ENCODE results near the gene MSL1. TPM values are rescaled to one million over a fixed set of nuclear protein-coding genes. Genes with fewer than 3 reads are reported as not detected.

MSL1 gene, protein sequence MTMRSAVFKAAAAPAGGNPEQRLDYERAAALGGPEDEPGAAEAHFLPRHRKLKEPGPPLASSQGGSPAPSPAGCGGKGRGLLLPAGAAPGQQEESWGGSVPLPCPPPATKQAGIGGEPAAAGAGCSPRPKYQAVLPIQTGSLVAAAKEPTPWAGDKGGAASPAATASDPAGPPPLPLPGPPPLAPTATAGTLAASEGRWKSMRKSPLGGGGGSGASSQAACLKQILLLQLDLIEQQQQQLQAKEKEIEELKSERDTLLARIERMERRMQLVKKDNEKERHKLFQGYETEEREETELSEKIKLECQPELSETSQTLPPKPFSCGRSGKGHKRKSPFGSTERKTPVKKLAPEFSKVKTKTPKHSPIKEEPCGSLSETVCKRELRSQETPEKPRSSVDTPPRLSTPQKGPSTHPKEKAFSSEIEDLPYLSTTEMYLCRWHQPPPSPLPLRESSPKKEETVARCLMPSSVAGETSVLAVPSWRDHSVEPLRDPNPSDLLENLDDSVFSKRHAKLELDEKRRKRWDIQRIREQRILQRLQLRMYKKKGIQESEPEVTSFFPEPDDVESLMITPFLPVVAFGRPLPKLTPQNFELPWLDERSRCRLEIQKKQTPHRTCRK
- 41.7 and 49.4 TPM in 2 replicates for total RNA-seq (2014; rRNA removed; shearing (Covaris generic))

DNA sequence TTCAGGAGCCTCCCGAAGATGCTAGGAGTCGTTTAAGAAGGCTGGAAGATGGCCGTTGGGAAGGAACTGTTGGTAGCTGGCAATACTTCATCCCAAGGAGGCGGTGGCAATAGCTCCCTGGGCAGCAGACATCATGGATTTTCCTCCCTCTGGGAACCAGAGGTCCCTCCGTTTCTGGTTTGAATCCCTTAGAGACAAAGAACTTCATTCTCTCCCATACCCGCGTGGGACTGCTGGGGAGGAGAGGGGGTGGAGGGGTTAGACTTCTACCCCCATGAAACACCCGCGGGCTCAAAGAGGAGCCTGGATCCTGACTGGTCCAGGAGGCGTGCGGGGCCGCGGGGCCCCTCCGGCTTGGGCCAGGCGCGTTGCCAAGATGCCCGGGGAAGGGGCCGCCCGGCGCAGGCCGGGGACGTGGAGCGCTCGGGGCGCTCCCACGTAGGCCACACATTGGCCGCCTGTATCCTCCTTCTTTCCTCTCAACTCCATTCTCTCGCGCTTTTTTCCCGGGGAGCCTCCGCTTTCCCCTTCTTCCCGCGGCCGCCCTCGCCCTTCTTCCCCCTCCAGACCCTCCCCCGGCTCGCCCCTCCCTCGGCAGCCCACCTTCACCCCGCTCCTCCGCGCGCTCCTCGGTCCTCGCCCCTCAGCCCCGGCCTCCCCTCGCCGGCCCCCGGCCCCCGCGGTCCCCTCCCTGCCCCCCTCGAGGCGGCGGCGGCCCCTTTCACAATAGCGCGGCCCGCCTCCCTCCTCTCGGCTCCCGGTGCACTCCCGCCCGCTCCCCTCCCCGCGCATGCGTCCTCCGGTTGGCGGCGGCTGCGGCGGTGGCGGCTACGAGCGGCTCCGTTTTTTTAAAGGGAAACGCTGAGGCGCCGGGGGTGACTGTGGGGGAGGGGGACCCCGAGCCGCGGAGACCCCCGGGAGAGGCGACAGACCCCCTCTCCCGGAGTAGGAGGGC, at the start of gene MSL1:
Gene MSL1, plus strand, starts transcription at position 791 of the 955 bp plus-strand sequence. CDS start 642 bp downstream, outside the sequence.
- H3K4me1 ChIP-seq (replicated peaks): peaks cover 8% of the 10 kb centered on the region
- peak within 1 kb of the TSS; percentile 86 for H3K27ac ChIP-seq
- H3K36me3 ChIP-seq: peaks cover 37% of the 10 kb centered on the region
- DNase-seq (ENCODE audit: low read depth in 1 of 2, low spot score in 2 of 2): peak; percentile 85 to 87
- peak within 1 kb of the TSS; percentile 97 for H3K4me3 ChIP-seq
- no peaks in the 10 kb centered on the region for H3K27me3 ChIP-seq (replicated peaks)
- H3K9me3 ChIP-seq (replicated peaks): no peaks in the 10 kb centered on the region

DNA sequence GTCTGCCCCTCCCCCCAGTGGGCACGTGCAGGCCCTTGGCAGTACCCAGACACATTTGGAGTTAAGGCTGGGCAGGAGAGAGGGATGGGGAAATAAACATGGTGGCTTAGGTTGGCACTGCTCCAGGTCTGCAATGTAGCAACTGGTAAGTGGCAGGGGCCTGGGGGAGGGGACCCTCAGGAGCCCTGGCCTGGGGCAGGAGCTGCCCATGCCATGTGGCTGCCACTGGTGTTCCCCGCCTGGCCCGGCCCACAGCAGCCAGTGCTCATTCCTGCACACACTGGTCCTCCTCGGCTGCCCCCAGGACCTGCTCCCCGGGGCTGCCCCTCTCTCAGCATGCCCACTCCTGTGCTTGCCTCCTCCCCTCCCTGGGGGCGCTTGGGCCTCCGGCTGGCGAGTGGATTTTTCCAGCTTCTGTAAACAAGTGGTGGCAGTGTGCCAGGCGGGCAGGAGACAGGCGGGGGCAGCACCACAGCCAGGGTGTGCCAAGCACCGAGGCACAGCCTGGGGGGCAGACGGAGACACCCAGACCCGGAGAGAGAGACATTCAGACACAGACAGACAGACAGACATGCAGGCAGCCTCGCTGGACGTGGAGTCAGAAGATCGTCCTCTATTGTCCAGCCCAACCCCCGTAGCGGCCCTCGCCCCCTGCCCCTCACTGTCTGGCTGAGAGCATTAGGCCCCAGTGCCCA, 49.6 kb upstream of the MSL1 start:
- H3K9me3 ChIP-seq (replicated peaks): no peaks in the 10 kb centered on the region
- H3K4me1 ChIP-seq (replicated peaks): peaks cover 54% of the 10 kb centered on the region
- H3K27me3 ChIP-seq (replicated peaks): no peaks in the 10 kb centered on the region
- H3K27ac ChIP-seq: no peak overlapping the region
- peaks cover 10% of the 10 kb centered on the region; the same call in 1 of the 2 replicates for H3K36me3 ChIP-seq
- DNase-seq (ENCODE audit: low read depth in 1 of 2, low spot score in 2 of 2): peak; percentile 42 to 64
- no peak overlapping the region for H3K4me3 ChIP-seq

DNA sequence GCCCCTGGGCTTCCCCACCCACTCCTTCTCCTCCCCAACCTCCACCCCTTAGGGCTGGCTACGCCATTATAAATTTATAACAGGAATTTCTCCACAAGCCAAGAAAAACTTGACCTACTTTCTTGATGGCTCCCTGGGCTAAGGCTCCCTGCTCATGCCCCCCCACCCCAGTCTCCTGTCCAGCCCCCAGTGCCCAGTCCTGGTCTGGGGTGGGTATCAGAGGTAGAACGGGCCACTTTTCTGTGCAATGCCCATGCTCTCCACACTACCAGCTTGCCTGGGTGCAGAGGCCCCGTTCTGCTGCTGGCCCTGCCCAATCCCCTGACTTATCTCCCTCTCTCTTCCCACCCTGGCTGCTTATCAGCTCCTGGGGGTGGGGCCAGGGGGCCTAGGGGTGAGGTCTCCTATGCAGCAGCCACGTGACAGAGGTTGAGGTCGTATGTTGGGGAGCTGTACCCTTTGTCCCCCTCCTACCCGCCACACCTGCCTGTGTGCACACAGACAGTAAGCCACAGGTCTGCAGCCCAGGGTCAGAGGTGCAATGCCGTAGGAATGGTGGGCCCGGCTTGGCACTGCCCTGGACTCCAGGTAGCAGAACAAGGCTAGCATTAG, 48.9 kb upstream of the MSL1 start:
- no peaks in the 10 kb centered on the region for H3K27me3 ChIP-seq (replicated peaks)
- peaks cover 10% of the 10 kb centered on the region; the same call in 1 of the 2 replicates for H3K36me3 ChIP-seq
- H3K9me3 ChIP-seq (replicated peaks): no peaks in the 10 kb centered on the region
- peaks cover 53% of the 10 kb centered on the region for H3K4me1 ChIP-seq (replicated peaks)
- DNase-seq (ENCODE audit: low read depth in 1 of 2, low spot score in 2 of 2): no peak
- no peak overlapping the region for H3K4me3 ChIP-seq
- no peak overlapping the region for H3K27ac ChIP-seq

DNA sequence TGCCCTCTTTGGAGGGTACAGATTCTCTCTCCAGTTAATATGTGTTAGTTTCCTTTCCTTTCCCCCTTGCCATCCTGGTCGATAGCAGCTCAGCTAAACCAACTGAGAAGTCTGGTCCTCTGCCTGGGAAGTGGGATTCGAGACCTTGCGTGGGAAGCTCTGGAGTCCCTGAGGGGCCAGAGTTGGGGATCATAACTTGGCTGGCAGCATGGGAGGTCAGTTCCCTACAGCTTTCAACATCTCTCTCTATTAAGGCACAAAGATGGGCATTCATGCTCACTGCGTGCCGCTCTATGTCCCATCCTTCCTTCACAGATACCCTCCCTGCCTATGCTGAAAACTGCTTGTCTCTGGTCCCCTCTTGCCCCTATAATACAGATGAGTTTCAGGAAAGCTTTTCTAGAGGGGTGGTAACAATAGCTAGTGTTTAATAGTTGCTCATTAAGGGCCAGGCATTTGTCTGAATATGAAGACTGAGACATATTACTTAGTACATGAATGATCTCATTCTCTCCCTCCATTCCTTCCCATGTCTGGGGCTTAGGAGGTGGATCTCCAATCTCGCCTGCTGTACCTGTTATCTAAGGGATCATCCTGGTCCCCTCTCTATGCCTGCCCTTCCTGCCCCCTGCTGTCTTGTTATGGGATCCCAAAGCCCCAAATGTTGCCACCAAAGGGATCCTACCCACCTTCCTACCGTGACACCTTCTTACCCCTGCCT, 48.2 kb upstream of the MSL1 start:
- Histone ChIP-seq H3K4me1 (replicated peaks) (peaks cover 45% of the 10 kb centered on the region), H3K9me3 (replicated peaks) (no peaks in the 10 kb centered on the region), H3K27ac (no peak overlapping the region), H3K4me3 (no peak overlapping the region), H3K36me3 (peaks cover 10% of the 10 kb centered on the region; the same call in 1 of the 2 replicates), H3K27me3 (replicated peaks) (no peaks in the 10 kb centered on the region)
- no peak for DNase-seq (ENCODE audit: low read depth in 1 of 2, low spot score in 2 of 2)

DNA sequence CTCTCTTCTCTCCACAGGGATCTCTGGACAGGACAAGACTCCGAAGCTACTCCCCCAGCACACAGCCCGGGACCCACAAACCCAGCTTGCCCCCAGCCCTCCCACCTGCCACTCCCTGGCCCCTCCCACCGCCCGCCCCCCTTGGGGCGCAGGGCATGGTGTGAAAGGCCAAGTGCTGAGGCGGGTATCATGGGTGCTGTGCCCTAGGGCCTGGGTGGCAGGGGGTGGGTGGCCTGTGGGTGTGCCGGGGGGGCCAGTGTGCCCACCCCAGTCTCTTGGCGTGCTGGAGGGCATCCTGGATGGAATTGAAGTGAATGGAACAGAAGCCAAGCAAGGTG, 47.6 kb upstream of the MSL1 start:
- Histone ChIP-seq H3K27me3 (replicated peaks) (no peaks in the 10 kb centered on the region), H3K4me1 (replicated peaks) (peaks cover 40% of the 10 kb centered on the region), H3K36me3 (peaks cover 10% of the 10 kb centered on the region; the same call in 1 of the 2 replicates), H3K27ac (no peak overlapping the region), H3K9me3 (replicated peaks) (no peaks in the 10 kb centered on the region), H3K4me3 (no peak overlapping the region)
- DNase-seq (ENCODE audit: low read depth in 1 of 2, low spot score in 2 of 2): no peak

DNA sequence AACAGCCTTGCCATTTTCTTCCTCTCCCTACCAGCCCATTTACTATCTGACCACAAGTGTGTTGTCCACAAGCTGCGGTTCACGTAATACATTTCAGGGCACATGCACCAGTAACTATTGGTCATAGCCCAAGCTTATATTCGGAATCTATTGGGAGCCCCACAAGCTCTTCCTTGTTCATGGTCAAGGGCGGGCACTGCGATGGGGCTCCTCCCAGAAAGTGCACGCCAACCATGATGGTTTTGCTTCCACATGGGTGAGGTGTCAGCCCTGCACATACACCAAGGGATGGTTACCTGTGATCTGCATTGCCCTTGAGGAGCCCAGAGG, 46.9 kb upstream of the MSL1 start:
- Histone ChIP-seq H3K27me3 (replicated peaks) (no peaks in the 10 kb centered on the region), H3K4me3 (no peak overlapping the region), H3K27ac (no peak overlapping the region), H3K9me3 (replicated peaks) (no peaks in the 10 kb centered on the region), H3K36me3 (peaks cover 10% of the 10 kb centered on the region; the same call in 1 of the 2 replicates), H3K4me1 (replicated peaks) (peaks cover 33% of the 10 kb centered on the region)
- DNase-seq (ENCODE audit: low read depth in 1 of 2, low spot score in 2 of 2): no peak

DNA sequence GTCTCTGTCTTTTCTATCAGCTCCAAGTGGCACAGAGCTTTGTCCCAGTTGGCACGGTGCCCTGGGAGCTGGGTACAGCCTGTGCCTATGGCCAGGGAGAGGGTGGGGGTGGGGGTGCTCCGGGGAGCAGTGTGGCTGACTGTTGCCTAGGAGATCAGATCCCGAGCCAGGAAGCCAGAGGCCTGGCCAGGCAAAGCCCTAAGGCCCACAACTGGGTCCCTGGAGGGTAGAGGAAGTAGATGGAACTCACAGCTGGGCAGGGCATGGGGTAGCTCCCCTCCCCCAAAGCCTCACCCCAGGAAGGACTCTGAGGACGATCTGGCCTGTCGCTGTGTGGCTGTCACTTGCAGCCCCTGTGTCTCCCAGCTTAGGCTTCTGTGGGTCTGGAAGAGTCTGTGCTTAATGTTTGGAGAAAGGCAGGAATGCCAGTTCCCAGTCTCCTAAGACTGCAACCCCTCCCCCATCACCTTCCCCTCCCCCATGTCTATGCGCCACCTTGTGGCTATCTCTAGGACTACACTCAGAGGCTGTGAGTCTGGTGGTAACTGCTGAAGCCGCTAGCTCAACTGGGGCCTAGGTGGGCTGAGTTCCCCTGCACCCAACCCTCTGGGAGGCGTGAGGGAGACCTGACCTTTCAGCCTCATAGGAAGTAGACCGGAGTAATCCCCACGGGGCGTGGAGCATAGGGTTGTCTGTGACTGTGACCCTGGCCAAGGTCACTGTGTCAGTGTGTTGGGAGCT, 46.4 kb upstream of the MSL1 start:
- peak; percentile 67 to 73 for DNase-seq (ENCODE audit: low read depth in 1 of 2, low spot score in 2 of 2)
- H3K9me3 ChIP-seq (replicated peaks): no peaks in the 10 kb centered on the region
- H3K27me3 ChIP-seq (replicated peaks): no peaks in the 10 kb centered on the region
- peaks cover 10% of the 10 kb centered on the region; the same call in 1 of the 2 replicates for H3K36me3 ChIP-seq
- no peak overlapping the region for H3K27ac ChIP-seq
- H3K4me3 ChIP-seq: no peak overlapping the region
- H3K4me1 ChIP-seq (replicated peaks): peaks cover 28% of the 10 kb centered on the region

DNA sequence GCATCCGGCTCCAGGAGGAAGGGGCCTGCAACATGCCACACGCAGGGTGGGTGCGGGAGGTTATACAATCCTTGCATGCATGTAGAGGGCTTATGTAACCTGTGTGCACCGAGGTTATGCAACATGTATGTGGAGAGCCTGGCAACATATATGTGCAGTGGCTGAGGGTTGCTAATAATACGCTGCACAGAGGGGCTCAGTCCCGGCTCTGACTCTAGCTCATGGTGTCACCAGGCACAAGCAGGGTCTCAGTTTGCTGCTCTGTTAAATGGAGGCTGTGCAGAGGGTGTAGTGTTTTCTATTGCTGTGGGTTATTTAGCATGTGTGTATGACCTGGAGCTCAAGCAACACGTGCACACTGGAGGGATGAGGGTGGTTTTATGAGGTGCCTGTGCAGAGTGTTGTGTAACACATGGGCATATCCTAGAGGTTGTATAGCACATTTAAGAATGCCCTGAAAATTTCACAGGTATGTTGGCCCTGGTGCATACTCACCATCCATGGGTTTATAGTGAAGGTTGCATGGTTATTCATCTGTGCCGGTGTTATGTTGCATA, 45.8 kb upstream of the MSL1 start:
- Histone ChIP-seq H3K36me3 (peaks cover 10% of the 10 kb centered on the region; the same call in 1 of the 2 replicates), H3K4me3 (no peak overlapping the region), H3K9me3 (replicated peaks) (no peaks in the 10 kb centered on the region), H3K27ac (no peak overlapping the region), H3K27me3 (replicated peaks) (no peaks in the 10 kb centered on the region), H3K4me1 (replicated peaks) (peaks cover 26% of the 10 kb centered on the region)
- DNase-seq (ENCODE audit: low read depth in 1 of 2, low spot score in 2 of 2): no peak

DNA sequence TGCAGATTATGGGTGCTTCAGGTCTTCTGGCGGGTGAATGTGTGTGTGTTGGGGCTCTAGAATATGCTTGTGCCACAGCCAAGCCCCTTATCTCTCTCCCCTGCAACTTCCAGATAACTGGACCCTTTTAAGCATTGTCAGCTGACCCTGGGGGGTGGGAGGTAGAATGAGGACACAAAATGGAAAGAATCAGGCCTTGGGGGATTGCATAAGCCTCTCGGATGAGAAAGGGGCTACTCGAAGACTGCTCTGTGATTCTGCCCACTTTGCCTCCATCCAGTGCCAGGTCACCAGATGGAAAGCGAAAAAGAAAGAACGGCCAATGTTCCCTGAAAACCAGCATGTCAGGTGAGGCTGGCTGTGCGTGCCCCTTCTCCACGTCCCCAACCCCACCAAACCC, 45.2 kb upstream of the MSL1 start:
- peaks cover 10% of the 10 kb centered on the region; the same call in 1 of the 2 replicates for H3K36me3 ChIP-seq
- no peak overlapping the region for H3K27ac ChIP-seq
- peaks cover 21% of the 10 kb centered on the region for H3K4me1 ChIP-seq (replicated peaks)
- no peak for DNase-seq (ENCODE audit: low read depth in 1 of 2, low spot score in 2 of 2)
- no peaks in the 10 kb centered on the region for H3K27me3 ChIP-seq (replicated peaks)
- no peak overlapping the region for H3K4me3 ChIP-seq
- no peaks in the 10 kb centered on the region for H3K9me3 ChIP-seq (replicated peaks)

DNA sequence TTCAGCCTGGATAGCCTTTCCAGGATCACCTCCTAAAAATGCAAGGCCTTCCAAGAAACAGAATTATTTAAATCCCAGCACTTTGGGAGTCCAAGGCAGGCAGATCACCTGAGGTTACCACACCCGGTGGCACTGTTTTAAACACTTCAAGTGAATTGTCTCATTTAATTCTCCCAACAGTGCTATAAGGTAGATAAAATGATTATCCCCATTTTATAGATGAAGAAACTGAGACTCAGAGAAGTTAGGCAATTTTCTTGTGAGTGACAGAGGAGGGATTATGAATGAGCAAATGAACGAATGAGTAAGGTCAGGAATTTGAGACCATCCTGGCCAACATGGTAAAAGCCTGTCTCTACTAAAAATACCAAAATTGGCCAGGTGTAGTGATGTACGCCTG, 42.2 kb upstream of the MSL1 start:
- Histone ChIP-seq H3K27me3 (replicated peaks) (no peaks in the 10 kb centered on the region), H3K9me3 (replicated peaks) (no peaks in the 10 kb centered on the region), H3K27ac (no peak overlapping the region), H3K4me1 (replicated peaks) (peaks cover 11% of the 10 kb centered on the region), H3K4me3 (no peak overlapping the region), H3K36me3 (peaks cover 9% of the 10 kb centered on the region; the same call in 1 of the 2 replicates)
- no peak for DNase-seq (ENCODE audit: low read depth in 1 of 2, low spot score in 2 of 2)

DNA sequence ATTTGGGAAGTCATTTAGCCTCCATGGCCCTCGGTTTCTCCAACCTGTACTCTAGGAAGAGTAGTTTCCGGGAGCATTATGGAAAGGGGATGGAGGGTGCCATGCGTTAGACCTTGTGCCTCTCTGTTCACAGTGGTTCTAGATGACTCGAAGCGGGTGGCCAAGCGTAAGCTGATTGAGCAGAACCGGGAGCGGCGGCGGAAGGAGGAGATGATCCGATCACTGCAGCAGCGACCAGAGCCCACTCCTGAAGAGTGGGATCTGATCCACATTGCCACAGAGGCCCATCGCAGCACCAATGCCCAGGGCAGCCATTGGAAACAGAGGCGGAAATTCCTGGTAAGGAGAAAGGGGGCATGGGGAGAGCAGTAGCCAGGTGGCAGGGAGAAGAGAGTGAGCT, 37.3 kb upstream of the MSL1 start:
- H3K36me3 ChIP-seq: peaks cover 17% of the 10 kb centered on the region
- no peak for DNase-seq (ENCODE audit: low read depth in 1 of 2, low spot score in 2 of 2)
- no peaks in the 10 kb centered on the region for H3K27me3 ChIP-seq (replicated peaks)
- H3K27ac ChIP-seq: no peak overlapping the region
- no peaks in the 10 kb centered on the region for H3K9me3 ChIP-seq (replicated peaks)
- no peaks in the 10 kb centered on the region for H3K4me1 ChIP-seq (replicated peaks)
- no peak overlapping the region for H3K4me3 ChIP-seq
